ENCODE measurements around the gene NHS.

The NHS gene

GRCh38 chrX:17706676-17707075 lies 331.7 kb downstream of the NHS start:
- TF ChIP-seq GABPA (IDR thresholded peaks at IDR 0.05; ENCODE audit: low read depth) (no peak), POLR2AphosphoS5 (IDR thresholded peaks at IDR 0.05; ENCODE audit: low read depth) (no peak), CTCF (IDR thresholded peaks at IDR 0.05; ENCODE audit: insufficient read depth, low read length) (no peak), SPI1 (IDR thresholded peaks at IDR 0.05; ENCODE audit: borderline replicate concordance, low read depth) (no peak), REST (IDR thresholded peaks at IDR 0.05; ENCODE audit: insufficient replicate concordance, low read depth) (no peak)
- Histone ChIP-seq H3K27me3 (ENCODE audit: insufficient read depth, poor library complexity, severe bottlenecking) (no peaks in the 10 kb centered on the region), H3K4me3 (replicated peaks; ENCODE audit: insufficient read depth, low read length) (no peak overlapping the region), H3K27ac (replicated peaks) (no peak overlapping the region)
- DNase-seq (ENCODE audit: low read depth in 1 of 2, low spot score in 1 of 2), result no peak

GRCh38 chrX:17707731-17708130 lies 332.7 kb downstream of the NHS start:
- Histone ChIP-seq H3K27me3 (ENCODE audit: insufficient read depth, poor library complexity, severe bottlenecking) (no peaks in the 10 kb centered on the region), H3K27ac (replicated peaks) (no peak overlapping the region)
- no peak for TF ChIP-seq SPI1 (IDR thresholded peaks at IDR 0.05; ENCODE audit: borderline replicate concordance, low read depth)
- TF ChIP-seq GABPA (IDR thresholded peaks at IDR 0.05; ENCODE audit: low read depth), result no peak
- TF ChIP-seq POLR2AphosphoS5 (IDR thresholded peaks at IDR 0.05; ENCODE audit: low read depth), result no peak
- TF ChIP-seq CTCF (IDR thresholded peaks at IDR 0.05; ENCODE audit: insufficient read depth, low read length), result no peak
- TF ChIP-seq REST (IDR thresholded peaks at IDR 0.05; ENCODE audit: insufficient replicate concordance, low read depth), result no peak

GRCh38 chrX:17710871-17711301 lies 335.9 kb downstream of the NHS start:
- TF ChIP-seq GABPA (IDR thresholded peaks at IDR 0.05; ENCODE audit: low read depth) (no peak), SPI1 (IDR thresholded peaks at IDR 0.05; ENCODE audit: borderline replicate concordance, low read depth) (no peak), CTCF (IDR thresholded peaks at IDR 0.05; ENCODE audit: insufficient read depth, low read length) (no peak), REST (IDR thresholded peaks at IDR 0.05; ENCODE audit: insufficient replicate concordance, low read depth) (no peak), POLR2AphosphoS5 (IDR thresholded peaks at IDR 0.05; ENCODE audit: low read depth) (no peak)
- DNase-seq (ENCODE audit: low read depth in 1 of 2, low spot score in 1 of 2), result no peak
- Histone ChIP-seq H3K27me3 (ENCODE audit: insufficient read depth, poor library complexity, severe bottlenecking) (no peaks in the 10 kb centered on the region), H3K27ac (replicated peaks) (no peak overlapping the region), H3K4me3 (replicated peaks; ENCODE audit: insufficient read depth, low read length) (no peak overlapping the region)

More at GRCh38 chrX:17707731-17708130, 332.7 kb downstream of the NHS start:
- DNase-seq (ENCODE audit: low read depth in 1 of 2, low spot score in 1 of 2), result no peak
- no peak overlapping the region for H3K4me3 ChIP-seq (replicated peaks; ENCODE audit: insufficient read depth, low read length)
